ENCODE results near the gene CFLAR. TPM values are rescaled to one million over a fixed set of nuclear protein-coding genes. Genes with fewer than 3 reads are reported as not detected.
A peak's percentile ranks its signal among the peaks of the same experiment; 100 is the strongest.

The CFLAR gene
- total and polyA plus RNA-seq, 2 of the 4 experiments (the other 2 are of a cell fraction) = 29.2 to 59.9 TPM

GRCh38 chr2:201152517-201152916 lies 36.6 kb downstream of the CFLAR start:
- Histone ChIP-seq H2BK120ac (ENCODE audit: low read depth, low read length) (peak overlapping the region; percentile 74), H4K8ac (ENCODE audit: low read depth in 2 of 2, low read length in 2 of 2) (peak overlapping the region; percentile 83 to 85), H3K4me3 (ENCODE audit: insufficient read depth, low read depth, low read length) (no peak overlapping the region), H3K18ac (ENCODE audit: low read depth, low read length) (peak overlapping the region; percentile 13; the same call in 1 of the 2 replicates), H3K23ac (ENCODE audit: low read depth, low read length) (peak overlapping the region; percentile 13; the same call in 1 of the 2 replicates), H3K27me3 (ENCODE audit: control insufficient read depth, insufficient read depth, low read length) (no peaks in the 10 kb centered on the region), H3K79me1 (ENCODE audit: low read depth in 1 of 2, low read length in 2 of 2) (peaks cover 12 to 35% of the 10 kb centered on the region in 2 experiments), H3K36me3 (ENCODE audit: control insufficient read depth, insufficient read depth, low read length) (peaks cover 26% of the 10 kb centered on the region), H3K4ac (ENCODE audit: low read depth, low read length) (peak overlapping the region; percentile 64), H3K56ac (ENCODE audit: extremely low read depth, insufficient read depth, low read length) (no peak overlapping the region), H2BK5ac (ENCODE audit: low read depth, low read length, poor library complexity, severe bottlenecking) (peak overlapping the region; percentile 59), H3K4me2 (ENCODE audit: low read depth, low read length) (no peak overlapping the region), H3K14ac (replicated peaks; ENCODE audit: low read depth, low read length) (peak overlapping the region; percentile 77), H3K9me3 (ENCODE audit: control insufficient read depth, insufficient read depth, low read length) (no peaks in the 10 kb centered on the region), H2BK20ac (ENCODE audit: low read depth, low read length) (peak overlapping the region; percentile 70; the same call in 1 of the 2 replicates), H3K9me1 (ENCODE audit: insufficient read depth, low read length) (peaks cover 17% of the 10 kb centered on the region; the same call in 1 of the 2 replicates), H4K5ac (ENCODE audit: low read depth, low read length) (peak overlapping the region; percentile 7; the same call in 1 of the 2 replicates), H2BK15ac (ENCODE audit: low read depth, low read length) (peak overlapping the region; percentile 72; the same call in 2 of the 3 replicates), H4K91ac (ENCODE audit: insufficient read depth, low read depth, low read length) (peak overlapping the region; percentile 43), H2AK9ac (replicated peaks; ENCODE audit: low read depth, low read length, poor library complexity) (no peak overlapping the region), H2AFZ (replicated peaks; ENCODE audit: low read length, poor library complexity) (no peak overlapping the region), H3K27ac (ENCODE audit: insufficient read depth, low read length) (peak overlapping the region; percentile 28; the same call in 1 of the 2 replicates), H2AK5ac (ENCODE audit: low read depth, low read length) (peak overlapping the region; percentile 87), H4K20me1 (ENCODE audit: insufficient read depth, low read length) (no peaks in the 10 kb centered on the region), H3K9ac (ENCODE audit: low read depth, low read length) (no peak overlapping the region), H3K4me1 (ENCODE audit: control insufficient read depth, insufficient read depth, low read length) (peaks cover 19% of the 10 kb centered on the region)
- no peak for ATAC-seq (ENCODE audit: low read depth)
- dilution Hi-C loops (cut with HindIII; ENCODE audit: low sequenced_read_pairs, unreplicated experiment) = no loop called here
- TF ChIP-seq CTCF (conservative IDR thresholded peaks at IDR 0.05; ENCODE audit: low read depth, low read length) = no peak
- no peak for TF ChIP-seq RFX5 (IDR thresholded peaks at IDR 0.05; ENCODE audit: low read depth, low read length)
- TF ChIP-seq RCOR1 (IDR thresholded peaks at IDR 0.05; ENCODE audit: insufficient replicate concordance, low read length) = no peak
- TF ChIP-seq ELK1 (IDR thresholded peaks at IDR 0.05; ENCODE audit: borderline replicate concordance, low read depth, low read length) = no peak
- no peak for TF ChIP-seq RAD21 (IDR thresholded peaks at IDR 0.05; ENCODE audit: low read length)
- no peak for TF ChIP-seq POLR2A (IDR thresholded peaks at IDR 0.05; ENCODE audit: low read depth, low read length)
- no peak for TF ChIP-seq FOS (IDR thresholded peaks at IDR 0.05; ENCODE audit: low read depth, low read length)
- TF ChIP-seq MAFK (IDR thresholded peaks at IDR 0.05; ENCODE audit: low read depth, low read length) = no peak
- no peak for TF ChIP-seq CHD1 (IDR thresholded peaks at IDR 0.05; ENCODE audit: low read depth, low read length)
- TF ChIP-seq NFE2L2 (IDR thresholded peaks at IDR 0.05; ENCODE audit: low read depth, low read length) = no peak
- no peak for TF ChIP-seq MAZ (IDR thresholded peaks at IDR 0.05; ENCODE audit: borderline replicate concordance, low read depth, low read length)
- TF ChIP-seq SMC3 (IDR thresholded peaks at IDR 0.05; ENCODE audit: low read depth, low read length) = no peak
- TF ChIP-seq BHLHE40 (IDR thresholded peaks at IDR 0.05; ENCODE audit: low read depth, low read length) = no peak
- no peak for TF ChIP-seq CEBPB (IDR thresholded peaks at IDR 0.05; ENCODE audit: low read depth, low read length)
- TF ChIP-seq USF2 (IDR thresholded peaks at IDR 0.05; ENCODE audit: low read depth, low read length) = no peak
- no peak for TF ChIP-seq MXI1 (IDR thresholded peaks at IDR 0.05; ENCODE audit: borderline replicate concordance, low read depth, low read length)
- WGBS, 2 experiments (ENCODE audit: extremely low coverage in 2 of 2, insufficient read length in 1 of 2) = no CpG with 5 or more reads among the region's 1 CpG
- BruUV-seq (replicated peaks) = no TSS peak
- ChIA-PET POLR2A (ENCODE audit: unreplicated experiment) (no interaction called here), CTCF (no interaction called here)
- no peak for DNase-seq
- in situ Hi-C loops (cut with MboI; ENCODE audit: low sequenced_read_pairs) = no loop called here
- intact Hi-C loops (cut with micrococcal nuclease) = no loop called here

All from IMR-90 (cell line).